CD4-positive, CD25-positive, alpha-beta regulatory T cell (primary cell): ENCODE data around the gene RELCH. TPM values are rescaled to one million over a fixed set of nuclear protein-coding genes. Genes with fewer than 3 reads are reported as not detected.

ENCODE experiments used
- ATAC-seq, 2 donors: fragments of 150-1000 bp; cut with Tn5 transposase; one replicate each; pipeline ENCODE4 v1.10.0; 2021; ENCODE audit warnings: low read depth in 2 of 2, moderate number of reproducible peaks in 2 of 2, moderate library complexity in 1 of 2
- DNase-seq, 3 donors: peaks; one replicate each; pipeline versions ENCODE4 v3.0.0 to v3.0.0-alpha.2; 2012 to 2022; ENCODE audit warnings: mixed read lengths in 1 of 3
- H3K27ac ChIP-seq: one replicate; pipeline ENCODE4 v1.7.0; 2013; ENCODE audit warnings: mild to moderate bottlenecking, low read length; ENCODE audit not compliant: insufficient read depth, poor library complexity, severe bottlenecking
- H3K27me3 ChIP-seq: one replicate; pipeline ENCODE4 v1.7.0; 2013; ENCODE audit warnings: low read length; ENCODE audit not compliant: control insufficient read depth, insufficient read depth
- H3K36me3 ChIP-seq: one replicate; pipeline ENCODE4 v1.7.0; 2013; ENCODE audit warnings: mild to moderate bottlenecking, low read length, moderate library complexity; ENCODE audit not compliant: control insufficient read depth, insufficient read depth
- H3K4me1 ChIP-seq: 2 replicates; pipeline ENCODE4 v1.7.0; 2013; ENCODE audit warnings: mild to moderate bottlenecking, low read length; ENCODE audit not compliant: insufficient read depth, control insufficient read depth, poor library complexity, severe bottlenecking
- H3K4me3 ChIP-seq: one replicate; pipeline ENCODE4 v1.7.0; 2013; ENCODE audit warnings: low read depth, mild to moderate bottlenecking, low read length, moderate library complexity
- H3K9me3 ChIP-seq, 2 experiments: 1 replicate in 1 of 2; 2 replicates in 1 of 2; pipeline ENCODE4 v1.7.0; 2013; ENCODE audit warnings: low read length in 2 of 2, mild to moderate bottlenecking in 1 of 2, moderate library complexity in 1 of 2; ENCODE audit not compliant: control insufficient read depth in 2 of 2
- H3K27ac Mint-ChIP-seq, 3 donors: one replicate each; pipeline ENCODE4 v1.8.0; 2020 to 2022; ENCODE audit warnings: mild to moderate bottlenecking in 3 of 3, mixed read lengths in 3 of 3, moderate library complexity in 2 of 3
- H3K27me3 Mint-ChIP-seq: one replicate; pipeline ENCODE4 v1.8.0; 2022; ENCODE audit warnings: mild to moderate bottlenecking, mixed read lengths
- H3K36me3 Mint-ChIP-seq: one replicate; pipeline ENCODE4 v1.8.0; 2020; ENCODE audit warnings: mixed read lengths
- H3K4me1 Mint-ChIP-seq, 4 donors: one replicate each; pipeline ENCODE4 v1.8.0; 2020 to 2022; ENCODE audit warnings: mixed read lengths in 4 of 4, mild to moderate bottlenecking in 1 of 4
- H3K4me3 Mint-ChIP-seq, 4 donors: one replicate each; pipeline ENCODE4 v1.8.0; 2020 to 2022; ENCODE audit warnings: mild to moderate bottlenecking in 4 of 4, mixed read lengths in 4 of 4, moderate library complexity in 3 of 4
- H3K9me3 Mint-ChIP-seq, 7 donors: one replicate each; pipeline ENCODE4 v1.8.0; 2020 to 2022; ENCODE audit warnings: mixed read lengths in 7 of 7, mild to moderate bottlenecking in 3 of 7, moderate library complexity in 2 of 7
- polyA plus RNA-seq, 4 donors: library from polyadenylated mRNA; unstranded; fragments of 300-500 nt; fragmentation: Illumina TruSeq; gene quantifications; one replicate each; pipeline ENCODE4 v1.2.3, GENCODE V29; 2021
- total RNA-seq: library from RNA; stranded (reverse); gene quantifications from one replicate; pipeline ENCODE4 v1.2.3, GENCODE V29; 2022

RELCH gene
- total and polyA plus RNA-seq, 5 donors from 2014 or later, result 7.6 to 76.5 (median 9.3) TPM

GRCh38 chr18:62325806-62326645, 139.0 kb downstream of the RELCH start:
- DNase-seq, result peak in 2 of 3 donors; percentile 18 to 53
- no peak overlapping the region for H3K27ac ChIP-seq
- H3K4me1 ChIP-seq, result peaks cover 27% of the 10 kb centered on the region
- ATAC-seq, result no peak
- Mint-ChIP-seq H3K27me3 (peaks cover 60% of the 10 kb centered on the region), H3K4me3 (peak overlapping the region; percentile 59 to 91 (median 87)), H3K9me3 (peaks cover 0 to 4% (median 0%) of the 10 kb centered on the region in 7 donors), H3K4me1 (peaks cover 7 to 41% (median 32%) of the 10 kb centered on the region in 4 donors), H3K36me3 (no peaks in the 10 kb centered on the region), H3K27ac (peak overlapping the region; percentile 14 to 94 (median 30))
- H3K9me3 ChIP-seq, result no peaks in the 10 kb centered on the region
- peak overlapping the region; percentile 69 for H3K4me3 ChIP-seq
- no peaks in the 10 kb centered on the region for H3K36me3 ChIP-seq
- H3K27me3 ChIP-seq, result peaks cover 49% of the 10 kb centered on the region

GRCh38 chr18:62326646-62327348, 139.7 kb downstream of the RELCH start:
- H3K27me3 ChIP-seq, result peaks cover 42% of the 10 kb centered on the region
- H3K9me3 ChIP-seq, result no peaks in the 10 kb centered on the region
- Mint-ChIP-seq H3K27me3 (peaks cover 56% of the 10 kb centered on the region), H3K27ac (peak overlapping the region in 1 of 3 donors; percentile 30), H3K9me3 (peaks cover 0 to 4% (median 0%) of the 10 kb centered on the region in 7 donors), H3K4me3 (peak overlapping the region; percentile 59 to 91 (median 87)), H3K4me1 (peaks cover 13 to 49% (median 34%) of the 10 kb centered on the region in 4 donors), H3K36me3 (no peaks in the 10 kb centered on the region)
- peaks cover 27% of the 10 kb centered on the region for H3K4me1 ChIP-seq
- DNase-seq, result no peak
- H3K4me3 ChIP-seq, result peak overlapping the region; percentile 69
- no peak for ATAC-seq
- no peaks in the 10 kb centered on the region for H3K36me3 ChIP-seq
- no peak overlapping the region for H3K27ac ChIP-seq

GRCh38 chr18:62327977-62328376, 140.9 kb downstream of the RELCH start:
- ATAC-seq, result no peak
- no peak overlapping the region for H3K4me3 ChIP-seq
- peaks cover 27% of the 10 kb centered on the region for H3K4me1 ChIP-seq
- H3K27ac Mint-ChIP-seq, result no peak overlapping the region
- H3K36me3 Mint-ChIP-seq, result no peaks in the 10 kb centered on the region
- peak overlapping the region in 2 of 4 donors; percentile 59 to 81 for H3K4me3 Mint-ChIP-seq
- DNase-seq, result no peak
- H3K27me3 Mint-ChIP-seq, result peaks cover 49% of the 10 kb centered on the region
- no peaks in the 10 kb centered on the region for H3K36me3 ChIP-seq
- H3K4me1 Mint-ChIP-seq, result peaks cover 13 to 53% (median 34%) of the 10 kb centered on the region in 4 donors
- no peak overlapping the region for H3K27ac ChIP-seq
- H3K9me3 ChIP-seq, result no peaks in the 10 kb centered on the region
- H3K9me3 Mint-ChIP-seq, result peaks cover 0 to 4% (median 0%) of the 10 kb centered on the region in 7 donors
- peaks cover 33% of the 10 kb centered on the region for H3K27me3 ChIP-seq

GRCh38 chr18:62328586-62329525, 141.8 kb downstream of the RELCH start:
- no peak overlapping the region for H3K27ac ChIP-seq

GRCh38 chr18:62329691-62330454, 142.8 kb downstream of the RELCH start:
- H3K9me3 ChIP-seq, result no peaks in the 10 kb centered on the region
- peaks cover 24% of the 10 kb centered on the region for H3K4me1 ChIP-seq
- peak overlapping the region; percentile 32 to 82 (median 55) for H3K4me3 Mint-ChIP-seq
- peaks cover 40% of the 10 kb centered on the region for H3K27me3 Mint-ChIP-seq
- H3K9me3 Mint-ChIP-seq, result peaks cover 0 to 1% (median 0%) of the 10 kb centered on the region in 7 donors
- H3K36me3 ChIP-seq, result no peaks in the 10 kb centered on the region
- H3K36me3 Mint-ChIP-seq, result no peaks in the 10 kb centered on the region
- H3K27ac Mint-ChIP-seq, result peak overlapping the region; percentile 38 to 72 (median 56)
- H3K4me1 Mint-ChIP-seq, result peaks cover 13 to 45% (median 28%) of the 10 kb centered on the region in 4 donors
- peak overlapping the region; percentile 42 for H3K4me3 ChIP-seq
- peaks cover 24% of the 10 kb centered on the region for H3K27me3 ChIP-seq
- ATAC-seq (peak; percentile 70 to 74), DNase-seq (peak in 2 of 3 donors; percentile 34 to 89)
- no peak overlapping the region for H3K27ac ChIP-seq

More at GRCh38 chr18:62328586-62329525, 141.8 kb downstream of the RELCH start:
- peak overlapping the region; percentile 42 for H3K4me3 ChIP-seq
- H3K4me1 ChIP-seq, result peaks cover 27% of the 10 kb centered on the region
- H3K36me3 ChIP-seq, result no peaks in the 10 kb centered on the region
- H3K27me3 ChIP-seq, result peaks cover 28% of the 10 kb centered on the region
- no peaks in the 10 kb centered on the region for H3K36me3 Mint-ChIP-seq
- no peaks in the 10 kb centered on the region for H3K9me3 ChIP-seq
- peaks cover 43% of the 10 kb centered on the region for H3K27me3 Mint-ChIP-seq
- H3K9me3 Mint-ChIP-seq, result peaks cover 0 to 3% (median 0%) of the 10 kb centered on the region in 7 donors
- ATAC-seq, result no peak
- H3K4me3 Mint-ChIP-seq, result peak overlapping the region in 3 of 4 donors; percentile 51 to 82 (median 59)
- H3K27ac Mint-ChIP-seq, result peak overlapping the region in 2 of 3 donors; percentile 56 to 72
- H3K4me1 Mint-ChIP-seq, result peaks cover 13 to 53% (median 34%) of the 10 kb centered on the region in 4 donors
- peak in 1 of 3 donors; percentile 15 for DNase-seq

- peaks cover 39% of the 10 kb centered on the region for H3K27me3 Mint-ChIP-seq
- ATAC-seq, result no peak
- H3K27me3 ChIP-seq, result peaks cover 24% of the 10 kb centered on the region
These were observed 143.6 kb downstream of the RELCH start for GRCh38 chr18:62330650-62331049.

More at GRCh38 chr18:62330650-62331049, 143.6 kb downstream of the RELCH start:
- Mint-ChIP-seq H3K4me3 (peak overlapping the region in 1 of 4 donors; percentile 82), H3K27ac (peak overlapping the region; percentile 21 to 38 (median 38)), H3K9me3 (peaks cover 0 to 1% (median 0%) of the 10 kb centered on the region in 7 donors), H3K4me1 (peaks cover 13 to 45% (median 28%) of the 10 kb centered on the region in 4 donors), H3K36me3 (no peaks in the 10 kb centered on the region)
- H3K36me3 ChIP-seq, result no peaks in the 10 kb centered on the region
- H3K27ac ChIP-seq, result no peak overlapping the region
- DNase-seq, result no peak
- no peak overlapping the region for H3K4me3 ChIP-seq
- no peaks in the 10 kb centered on the region for H3K9me3 ChIP-seq
- peaks cover 19% of the 10 kb centered on the region for H3K4me1 ChIP-seq
